ENCODE measurements around the gene NAXE. TPM values are rescaled to one million over a fixed set of nuclear protein-coding genes. Genes with fewer than 3 reads are reported as not detected.
A peak's percentile ranks its signal among the peaks of the same experiment; 100 is the strongest.
"Not testable (repeated sequence)": the region's sequence is repeated elsewhere in the genome, so short reads cannot be mapped to it uniquely, and the experiment has no call there.

The NAXE gene
- total RNA-seq, 1 experiment from 2014 or later, result 113 TPM

- no peaks in the 10 kb centered on the region for H3K36me3 ChIP-seq (ENCODE audit: insufficient read depth, low read length)
- H2AFZ ChIP-seq (ENCODE audit: low read length), result no peak overlapping the region
- no peak overlapping the region; the same call in none of the 2 replicates for H3K9ac ChIP-seq (ENCODE audit: low read length)
- peak overlapping the region; percentile 26; the same call in 1 of the 2 replicates for H3K27ac ChIP-seq (ENCODE audit: low read length)
- H3K27me3 ChIP-seq (ENCODE audit: low read length), result no peaks in the 10 kb centered on the region
- no peak overlapping the region for H3K4me3 ChIP-seq (ENCODE audit: low read length)
- peak; percentile 92 for DNase-seq
- no peaks in the 10 kb centered on the region for H3K79me2 ChIP-seq (ENCODE audit: low read length)
- peaks cover 21% of the 10 kb centered on the region for H3K4me1 ChIP-seq (ENCODE audit: low read length)
- no peaks in the 10 kb centered on the region for H4K20me1 ChIP-seq (ENCODE audit: insufficient read depth, low read depth, low read length)
- H3K9me3 ChIP-seq (ENCODE audit: low read length), result no peaks in the 10 kb centered on the region
- H3K9me2 ChIP-seq (replicated peaks; ENCODE audit: insufficient read depth, low read length), result no peaks in the 10 kb centered on the region
- peak overlapping the region; percentile 33 for H3K4me2 ChIP-seq (ENCODE audit: low read depth, low read length, poor library complexity, severe bottlenecking)
Measured at GRCh38 chr1:156608036-156608674, 16.6 kb downstream of the NAXE start.

GRCh38 chr1:156608981-156609380 is 17.4 kb downstream of the NAXE start:
- H3K79me2 ChIP-seq (ENCODE audit: low read length), result no peaks in the 10 kb centered on the region
- H3K27me3 ChIP-seq (ENCODE audit: low read length), result no peaks in the 10 kb centered on the region
- H4K20me1 ChIP-seq (ENCODE audit: insufficient read depth, low read depth, low read length), result no peaks in the 10 kb centered on the region
- peak; percentile 86 for DNase-seq
- H3K9ac ChIP-seq (ENCODE audit: low read length), result no peak overlapping the region
- H2AFZ ChIP-seq (ENCODE audit: low read length), result no peak overlapping the region
- no peak overlapping the region for H3K4me2 ChIP-seq (ENCODE audit: low read depth, low read length, poor library complexity, severe bottlenecking)
- H3K36me3 ChIP-seq (ENCODE audit: insufficient read depth, low read length), result no peaks in the 10 kb centered on the region
- no peak overlapping the region for H3K27ac ChIP-seq (ENCODE audit: low read length)
- H3K9me2 ChIP-seq (replicated peaks; ENCODE audit: insufficient read depth, low read length), result no peaks in the 10 kb centered on the region
- H3K4me3 ChIP-seq (ENCODE audit: low read length), result no peak overlapping the region
- peaks cover 21% of the 10 kb centered on the region for H3K4me1 ChIP-seq (ENCODE audit: low read length)
- no peaks in the 10 kb centered on the region for H3K9me3 ChIP-seq (ENCODE audit: low read length)

- H3K9me2 ChIP-seq (replicated peaks; ENCODE audit: insufficient read depth, low read length); H3K4me3 ChIP-seq (ENCODE audit: low read length); H3K36me3 ChIP-seq (ENCODE audit: insufficient read depth, low read length); H3K4me2 ChIP-seq (ENCODE audit: low read depth, low read length, poor library complexity, severe bottlenecking); H3K9me3 ChIP-seq (ENCODE audit: low read length); H3K27ac ChIP-seq (ENCODE audit: low read length); H3K9ac ChIP-seq (ENCODE audit: low read length); H4K20me1 ChIP-seq (ENCODE audit: insufficient read depth, low read depth, low read length); H3K27me3 ChIP-seq (ENCODE audit: low read length); H3K79me2 ChIP-seq (ENCODE audit: low read length); DNase-seq; H2AFZ ChIP-seq (ENCODE audit: low read length): not testable (repeated sequence)
- H3K4me1 ChIP-seq (ENCODE audit: low read length), result peaks cover 21% of the 10 kb centered on the region
Measured at GRCh38 chr1:156610072-156610471, 18.5 kb downstream of the NAXE start.

GRCh38 chr1:156612666-156613065 is 21.1 kb downstream of the NAXE start:
- Histone ChIP-seq H3K36me3 (ENCODE audit: insufficient read depth, low read length) (no peaks in the 10 kb centered on the region), H3K27me3 (ENCODE audit: low read length) (no peaks in the 10 kb centered on the region), H3K9me2 (replicated peaks; ENCODE audit: insufficient read depth, low read length) (no peaks in the 10 kb centered on the region), H3K27ac (ENCODE audit: low read length) (no peak overlapping the region), H2AFZ (ENCODE audit: low read length) (no peak overlapping the region), H3K4me2 (ENCODE audit: low read depth, low read length, poor library complexity, severe bottlenecking) (no peak overlapping the region), H3K79me2 (ENCODE audit: low read length) (no peaks in the 10 kb centered on the region), H4K20me1 (ENCODE audit: insufficient read depth, low read depth, low read length) (no peaks in the 10 kb centered on the region), H3K4me3 (ENCODE audit: low read length) (no peak overlapping the region), H3K9me3 (ENCODE audit: low read length) (no peaks in the 10 kb centered on the region), H3K4me1 (ENCODE audit: low read length) (peaks cover 10% of the 10 kb centered on the region), H3K9ac (ENCODE audit: low read length) (no peak overlapping the region)
- no peak for DNase-seq

GRCh38 chr1:156615946-156616345 is 24.4 kb downstream of the NAXE start:
- no peak overlapping the region for H3K27ac ChIP-seq (ENCODE audit: low read length)
- H4K20me1 ChIP-seq (ENCODE audit: insufficient read depth, low read depth, low read length), result no peaks in the 10 kb centered on the region
- no peak overlapping the region for H3K9ac ChIP-seq (ENCODE audit: low read length)
- no peaks in the 10 kb centered on the region for H3K9me3 ChIP-seq (ENCODE audit: low read length)
- H3K4me3 ChIP-seq (ENCODE audit: low read length), result no peak overlapping the region
- no peak for DNase-seq
- no peaks in the 10 kb centered on the region for H3K79me2 ChIP-seq (ENCODE audit: low read length)
- H3K36me3 ChIP-seq (ENCODE audit: insufficient read depth, low read length), result no peaks in the 10 kb centered on the region
- peaks cover 8% of the 10 kb centered on the region for H3K4me1 ChIP-seq (ENCODE audit: low read length)
- no peaks in the 10 kb centered on the region for H3K9me2 ChIP-seq (replicated peaks; ENCODE audit: insufficient read depth, low read length)
- no peak overlapping the region for H2AFZ ChIP-seq (ENCODE audit: low read length)
- H3K27me3 ChIP-seq (ENCODE audit: low read length), result no peaks in the 10 kb centered on the region
- no peak overlapping the region for H3K4me2 ChIP-seq (ENCODE audit: low read depth, low read length, poor library complexity, severe bottlenecking)

- Histone ChIP-seq H3K4me1 (ENCODE audit: low read length) (peaks cover 8% of the 10 kb centered on the region), H4K20me1 (ENCODE audit: insufficient read depth, low read depth, low read length) (no peaks in the 10 kb centered on the region), H3K9ac (ENCODE audit: low read length) (no peak overlapping the region), H3K79me2 (ENCODE audit: low read length) (no peaks in the 10 kb centered on the region), H3K36me3 (ENCODE audit: insufficient read depth, low read length) (no peaks in the 10 kb centered on the region), H3K27me3 (ENCODE audit: low read length) (no peaks in the 10 kb centered on the region), H3K27ac (ENCODE audit: low read length) (no peak overlapping the region), H3K4me3 (ENCODE audit: low read length) (no peak overlapping the region), H3K4me2 (ENCODE audit: low read depth, low read length, poor library complexity, severe bottlenecking) (no peak overlapping the region), H3K9me2 (replicated peaks; ENCODE audit: insufficient read depth, low read length) (no peaks in the 10 kb centered on the region), H3K9me3 (ENCODE audit: low read length) (no peaks in the 10 kb centered on the region), H2AFZ (ENCODE audit: low read length) (no peak overlapping the region)
- no peak for DNase-seq
Measured at GRCh38 chr1:156616463-156616862, 24.9 kb downstream of the NAXE start.

GRCh38 chr1:156618853-156619581 is 27.4 kb downstream of the NAXE start, which contains the start of gene HAPLN2:
Gene HAPLN2 (plus strand): TSS chr1:156619415. CDS start chr1:156623491, 4,076 bp downstream.
- Histone ChIP-seq H2AFZ (ENCODE audit: low read length) (no peak within 1 kb of the TSS), H3K4me1 (ENCODE audit: low read length) (peaks cover 8% of the 10 kb centered on the region), H3K27me3 (ENCODE audit: low read length) (no peaks in the 10 kb centered on the region), H3K4me3 (ENCODE audit: low read length) (no peak within 1 kb of the TSS), H3K27ac (ENCODE audit: low read length) (no peak within 1 kb of the TSS), H3K36me3 (ENCODE audit: insufficient read depth, low read length) (no peaks in the 10 kb centered on the region), H3K9ac (ENCODE audit: low read length) (no peak within 1 kb of the TSS), H3K4me2 (ENCODE audit: low read depth, low read length, poor library complexity, severe bottlenecking) (no peak within 1 kb of the TSS), H4K20me1 (ENCODE audit: insufficient read depth, low read depth, low read length) (no peaks in the 10 kb centered on the region), H3K9me3 (ENCODE audit: low read length) (no peaks in the 10 kb centered on the region), H3K9me2 (replicated peaks; ENCODE audit: insufficient read depth, low read length) (no peaks in the 10 kb centered on the region), H3K79me2 (ENCODE audit: low read length) (no peaks in the 10 kb centered on the region)
- peak; percentile 66 for DNase-seq

GRCh38 chr1:156619582-156619955 is 28.0 kb downstream of the NAXE start:
- no peaks in the 10 kb centered on the region for H3K9me2 ChIP-seq (replicated peaks; ENCODE audit: insufficient read depth, low read length)
- no peak overlapping the region for H2AFZ ChIP-seq (ENCODE audit: low read length)
- no peaks in the 10 kb centered on the region for H3K79me2 ChIP-seq (ENCODE audit: low read length)
- H3K9ac ChIP-seq (ENCODE audit: low read length), result no peak overlapping the region
- H4K20me1 ChIP-seq (ENCODE audit: insufficient read depth, low read depth, low read length), result no peaks in the 10 kb centered on the region
- no peak overlapping the region for H3K4me3 ChIP-seq (ENCODE audit: low read length)
- no peak overlapping the region for H3K4me2 ChIP-seq (ENCODE audit: low read depth, low read length, poor library complexity, severe bottlenecking)
- H3K4me1 ChIP-seq (ENCODE audit: low read length), result peaks cover 8% of the 10 kb centered on the region
- H3K9me3 ChIP-seq (ENCODE audit: low read length), result no peaks in the 10 kb centered on the region
- no peaks in the 10 kb centered on the region for H3K36me3 ChIP-seq (ENCODE audit: insufficient read depth, low read length)
- H3K27ac ChIP-seq (ENCODE audit: low read length), result no peak overlapping the region
- H3K27me3 ChIP-seq (ENCODE audit: low read length), result no peaks in the 10 kb centered on the region
- DNase-seq, result no peak
